IMR-90 (cell line): ENCODE measurements around the gene SRR. TPM values are rescaled to one million over a fixed set of nuclear protein-coding genes. Genes with fewer than 3 reads are reported as not detected.

Source experiments
- ATAC-seq: fragments of 200-7000 bp; cut with Tn5 transposase; 2 replicates; pipeline ENCODE4 v1.9.1; 2020; ENCODE audit warnings: low read depth, mild to moderate bottlenecking, moderate library complexity
- BruUV-seq: library from RNA; stranded (reverse); fragments of 400-500 nt; replicated peaks from 2 replicates; lab custom pipeline; 2021; lab: Mats Ljungman, UMichigan
- CTCF ChIA-PET: fragments of 300-600 bp; formaldehyde crosslinking; extraction: SDS; loops from one replicate; lab custom pipeline; 2021; ENCODE audit warnings: antibody characterized with exemption; lab: Yijun Ruan, JAX
- POLR2A ChIA-PET: fragments of 300-600 bp; sonication (Branson Sonifier 250); formaldehyde crosslinking; loops from one replicate; lab custom pipeline; 2022; ENCODE audit warnings: antibody characterized with exemption; ENCODE audit not compliant: unreplicated experiment; lab: Charles Lee
- DNase-seq: peaks from one replicate; pipeline ENCODE4 v3.0.0; 2013
- H2AFZ ChIP-seq: replicated peaks from 2 replicates; pipeline ENCODE3; 2013; ENCODE audit warnings: low read length, mild to moderate bottlenecking; ENCODE audit not compliant: poor library complexity
- H2AK5ac ChIP-seq: 2 replicates; pipeline ENCODE4 v1.6.1; 2013; ENCODE audit warnings: low read depth, low read length, inconsistent platforms
- H2AK9ac ChIP-seq: replicated peaks from 2 replicates; pipeline ENCODE3; 2013; ENCODE audit warnings: mild to moderate bottlenecking, low read depth, low read length, moderate library complexity; ENCODE audit not compliant: poor library complexity
- H2BK120ac ChIP-seq: 2 replicates; pipeline ENCODE4 v1.6.1; 2013; ENCODE audit warnings: low read depth, low read length, inconsistent platforms
- H2BK15ac ChIP-seq: 3 replicates; pipeline ENCODE4 v1.6.1; 2013; ENCODE audit warnings: low read depth, low read length, inconsistent platforms
- H2BK20ac ChIP-seq: 2 replicates; pipeline ENCODE4 v1.6.1; 2013; ENCODE audit warnings: low read depth, mild to moderate bottlenecking, inconsistent platforms, low read length, moderate library complexity
- H2BK5ac ChIP-seq: 2 replicates; pipeline ENCODE4 v1.6.1; 2013; ENCODE audit warnings: mild to moderate bottlenecking, low read depth, low read length, inconsistent platforms; ENCODE audit not compliant: poor library complexity, severe bottlenecking
- H3K14ac ChIP-seq: replicated peaks from 2 replicates; pipeline ENCODE4 v1.6.1; 2013; ENCODE audit warnings: low read depth, low read length, inconsistent platforms
- H3K18ac ChIP-seq: 2 replicates; pipeline ENCODE4 v1.6.1; 2013; ENCODE audit warnings: low read depth, low read length, control low read depth
- H3K23ac ChIP-seq: 2 replicates; pipeline ENCODE4 v1.6.1; 2013; ENCODE audit warnings: low read depth, low read length, inconsistent platforms
- H3K27ac ChIP-seq: 2 replicates; pipeline ENCODE4 v1.5.1; 2013; ENCODE audit warnings: mild to moderate bottlenecking, control low read depth, low read length; ENCODE audit not compliant: insufficient read depth
- H3K27me3 ChIP-seq: 2 replicates; pipeline ENCODE4 v1.6.1; 2013; ENCODE audit warnings: low read length; ENCODE audit not compliant: control insufficient read depth, insufficient read depth
- H3K36me3 ChIP-seq: 2 replicates; pipeline ENCODE4 v1.6.1; 2013; ENCODE audit warnings: low read length, mixed read lengths; ENCODE audit not compliant: control insufficient read depth, insufficient read depth
- H3K4ac ChIP-seq: 2 replicates; pipeline ENCODE4 v1.6.1; 2013; ENCODE audit warnings: low read depth, low read length, inconsistent platforms
- H3K4me1 ChIP-seq: 2 replicates; pipeline ENCODE4 v1.6.1; 2013; ENCODE audit warnings: low read length, mixed read lengths; ENCODE audit not compliant: control insufficient read depth, insufficient read depth
- H3K4me2 ChIP-seq: 2 replicates; pipeline ENCODE4 v1.6.1; 2013; ENCODE audit warnings: low read depth, mild to moderate bottlenecking, control low read depth, low read length, moderate library complexity
- H3K4me3 ChIP-seq: 2 replicates; pipeline ENCODE4 v1.5.1; 2013; ENCODE audit warnings: low read depth, mild to moderate bottlenecking, control low read depth, low read length, moderate library complexity; ENCODE audit not compliant: insufficient read depth
- H3K56ac ChIP-seq: 2 replicates; pipeline ENCODE4 v1.6.1; 2013; ENCODE audit warnings: low read length, inconsistent platforms; ENCODE audit not compliant: insufficient read depth; ENCODE audit errors: extremely low read depth
- H3K79me1 ChIP-seq, 2 experiments: 2 replicates each; pipeline ENCODE4 v1.6.1; 2013; ENCODE audit warnings: low read length in 2 of 2, inconsistent platforms in 1 of 2, low read depth in 1 of 2
- H3K9ac ChIP-seq: 2 replicates; pipeline ENCODE4 v1.6.1; 2013; ENCODE audit warnings: low read depth, low read length, control low read depth
- H3K9me1 ChIP-seq: 2 replicates; pipeline ENCODE4 v1.6.1; 2013; ENCODE audit warnings: low read length, inconsistent platforms; ENCODE audit not compliant: insufficient read depth
- H3K9me3 ChIP-seq: 2 replicates; pipeline ENCODE4 v1.6.1; 2013; ENCODE audit warnings: low read length; ENCODE audit not compliant: control insufficient read depth, insufficient read depth
- H4K20me1 ChIP-seq: 2 replicates; pipeline ENCODE4 v1.6.1; 2013; ENCODE audit warnings: low read length, inconsistent platforms; ENCODE audit not compliant: insufficient read depth
- H4K5ac ChIP-seq: 2 replicates; pipeline ENCODE4 v1.6.1; 2013; ENCODE audit warnings: mild to moderate bottlenecking, low read depth, low read length, control low read depth
- H4K8ac ChIP-seq, 2 experiments: 2 replicates each; pipeline ENCODE4 v1.6.1; 2013; ENCODE audit warnings: low read depth in 2 of 2, low read length in 2 of 2, control low read depth in 1 of 2, inconsistent platforms in 1 of 2
- H4K91ac ChIP-seq: 2 replicates; pipeline ENCODE4 v1.6.1; 2013; ENCODE audit warnings: low read depth, low read length, inconsistent platforms; ENCODE audit not compliant: insufficient read depth
- BHLHE40 ChIP-seq: fragments of 150-350 bp; IDR thresholded peaks from 2 replicates; pipeline ENCODE4 v1.6.1; 2016; ENCODE audit warnings: mild to moderate bottlenecking, low read depth, low read length
- CEBPB ChIP-seq: IDR thresholded peaks from 2 replicates; pipeline ENCODE4 v1.6.1; 2012; ENCODE audit warnings: low read depth, low read length, improper control_type of control experiment
- CHD1 ChIP-seq: IDR thresholded peaks from 2 replicates; pipeline ENCODE4 v1.6.1; 2012; ENCODE audit warnings: low read depth, low read length, improper control_type of control experiment
- CTCF ChIP-seq: conservative IDR thresholded peaks from 2 replicates; pipeline ENCODE4 v1.5.1; 2012; ENCODE audit warnings: mild to moderate bottlenecking, low read depth, low read length, improper control_type of control experiment
- MAZ ChIP-seq: IDR thresholded peaks from 2 replicates; pipeline ENCODE4 v1.6.1; 2012; ENCODE audit warnings: low read depth, mild to moderate bottlenecking, low read length, improper control_type of control experiment, moderate library complexity, borderline replicate concordance
- NFE2L2 ChIP-seq: fragments of 150-350 bp; IDR thresholded peaks from 2 replicates; pipeline ENCODE4 v1.6.1; 2016; ENCODE audit warnings: low read depth, mild to moderate bottlenecking, low read length
- RCOR1 ChIP-seq: IDR thresholded peaks from 2 replicates; pipeline ENCODE4 v1.6.1; 2012; ENCODE audit warnings: mild to moderate bottlenecking, low read length, improper control_type of control experiment; ENCODE audit not compliant: insufficient replicate concordance
- RFX5 ChIP-seq: IDR thresholded peaks from 2 replicates; pipeline ENCODE4 v1.8.0; 2012; ENCODE audit warnings: low read depth, mild to moderate bottlenecking, low read length, moderate library complexity
- SMC3 ChIP-seq: fragments of 150-350 bp; IDR thresholded peaks from 2 replicates; pipeline ENCODE4 v1.6.1; 2016; ENCODE audit warnings: low read depth, mild to moderate bottlenecking, antibody characterized with exemption, low read length, moderate library complexity
- WGBS, 2 experiments: methylation state at CpG; one replicate each; pipeline versions ENCODE4 v1.1.5 to v1.1.7; 2013; ENCODE audit warnings: missing lambda C conversion rate in 2 of 2; ENCODE audit not compliant: insufficient read length in 1 of 2; ENCODE audit errors: extremely low coverage in 2 of 2; 5-methylcytosine and 5-hydroxymethylcytosine counted together
- dilution Hi-C: fragments of 300-500 bp; cut with HindIII; formaldehyde crosslinking; loops from one replicate; pipeline ENCODE4 v1.14.3; 2018; ENCODE audit warnings: low sequenced_read_pairs; ENCODE audit not compliant: unreplicated experiment
- in situ Hi-C: fragments of 300-500 bp; cut with MboI; formaldehyde crosslinking; loops from 3 replicates; pipeline ENCODE4 v1.14.3; 2019; ENCODE audit warnings: low sequenced_read_pairs, inconsistent platforms, mixed read lengths
- intact Hi-C: fragments of 100-400 bp; cut with micrococcal nuclease; formaldehyde crosslinking; loops from 2 replicates; pipeline ENCODE4 v1.10.0; 2022
- polyA plus RNA-seq, 3 experiments: library from polyadenylated mRNA; depleted of rRNA; stranded (reverse); fragments of >200 nt; gene quantifications; 2 replicates each; pipeline ENCODE4 v1.2.3, GENCODE V29; 2012; ENCODE audit warnings: low replicate concordance in 1 of 3
- total RNA-seq: library from RNA; depleted of rRNA; stranded (reverse); fragments of >200 nt; gene quantifications from 2 replicates; pipeline ENCODE4 v1.2.3, GENCODE V29; 2012

The SRR gene
- total and polyA plus RNA-seq, 2 of the 4 experiments (the other 2 are of a cell fraction): 14.5 to 52.7 TPM

DNA sequence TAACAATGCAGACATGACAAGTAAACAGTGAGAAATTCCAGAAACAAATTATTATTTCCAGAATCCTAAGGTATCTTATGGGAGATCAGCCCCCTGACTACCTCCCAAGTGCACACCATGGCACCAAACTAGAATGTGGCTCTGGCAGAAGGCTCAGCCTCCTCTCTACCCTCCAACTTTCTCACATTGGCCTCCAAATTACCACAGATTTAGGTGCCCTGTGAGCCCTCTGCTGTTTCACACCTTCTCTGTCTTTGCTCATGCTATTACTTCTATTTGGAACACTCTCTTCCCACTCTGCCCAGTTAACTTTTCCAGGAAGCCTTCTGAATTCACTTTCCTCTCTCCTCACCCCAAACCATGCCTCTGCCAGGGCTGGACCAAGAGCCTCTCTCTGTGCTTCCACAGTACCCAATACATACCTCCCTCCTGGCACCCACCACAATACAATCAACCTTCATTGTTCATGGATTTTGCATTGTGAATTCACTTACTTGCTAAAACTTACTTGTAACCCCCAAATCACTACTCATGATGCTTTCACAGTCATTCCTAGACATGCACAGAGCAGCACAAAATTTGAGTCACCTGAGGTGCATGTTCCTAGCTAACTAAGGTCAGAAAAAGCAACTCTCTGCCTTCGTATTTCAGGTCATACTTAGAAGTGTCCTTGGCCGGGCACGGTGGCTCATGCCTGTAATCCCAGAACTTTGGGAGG, 31.6 kb upstream of the SRR start:
- H2AFZ ChIP-seq: no peak overlapping the region
- no peak overlapping the region for H2BK120ac ChIP-seq
- H2BK5ac ChIP-seq: no peak overlapping the region
- CTCF ChIA-PET: interaction anchor here (0.6 kb wide), 1 partner anchor 15 kb away, joined by 4 read pairs; no protein-coding TSS in a partner anchor
- H3K23ac ChIP-seq: no peak overlapping the region
- ATAC-seq: no peak
- H2BK20ac ChIP-seq: no peak overlapping the region
- no peak overlapping the region for H2AK5ac ChIP-seq
- H3K4ac ChIP-seq: no peak overlapping the region
- H3K56ac ChIP-seq: no peak overlapping the region
- H3K4me2 ChIP-seq: no peak overlapping the region
- H3K9ac ChIP-seq: no peak overlapping the region
- H4K91ac ChIP-seq: no peak overlapping the region
- H3K9me1 ChIP-seq: 0 out of 2 replicates have a peak, but pooled peaks cover 5% of the 10 kb centered on the region
- H2BK15ac ChIP-seq: no peak overlapping the region
- DNase-seq: no peak
- H3K14ac ChIP-seq: no peak overlapping the region
- H3K18ac ChIP-seq: no peak overlapping the region
- peaks cover 5 to 29% of the 10 kb centered on the region in 2 experiments for H3K79me1 ChIP-seq
- no peaks in the 10 kb centered on the region for H3K9me3 ChIP-seq
- TF ChIP-seq NFE2L2: no peak
- TF ChIP-seq CTCF: no peak
- no peak for TF ChIP-seq RCOR1
- no peak for TF ChIP-seq SMC3
- TF ChIP-seq CHD1: no peak
- TF ChIP-seq MAZ: no peak
- TF ChIP-seq BHLHE40: no peak
- no peak for TF ChIP-seq CEBPB
- no peak for TF ChIP-seq RFX5
- no peak overlapping the region for H3K27ac ChIP-seq
- in situ Hi-C loops: no loop called here
- no peak overlapping the region for H4K5ac ChIP-seq
- intact Hi-C loops: no loop called here
- dilution Hi-C loops: no loop called here
- WGBS, 2 experiments: 88% methylated on average over 1 of the region's 3 CpGs; no CpG with 5 or more reads in 1 of the 2 experiments
- no peaks in the 10 kb centered on the region for H4K20me1 ChIP-seq
- H3K27me3 ChIP-seq: no peaks in the 10 kb centered on the region
- no TSS peak for BruUV-seq
- POLR2A ChIA-PET: no interaction called here
- H3K36me3 ChIP-seq: peaks cover 9% of the 10 kb centered on the region
- H3K4me1 ChIP-seq: no peaks in the 10 kb centered on the region
- no peak overlapping the region for H3K4me3 ChIP-seq
- no peak overlapping the region for H2AK9ac ChIP-seq
- no peak overlapping the region for H4K8ac ChIP-seq
